ENCODE data around the gene ZG16.
"Not testable (repeated sequence)": the region's sequence is repeated elsewhere in the genome, so short reads cannot be mapped to it uniquely, and the experiment has no call there.

Gene ZG16

DNA sequence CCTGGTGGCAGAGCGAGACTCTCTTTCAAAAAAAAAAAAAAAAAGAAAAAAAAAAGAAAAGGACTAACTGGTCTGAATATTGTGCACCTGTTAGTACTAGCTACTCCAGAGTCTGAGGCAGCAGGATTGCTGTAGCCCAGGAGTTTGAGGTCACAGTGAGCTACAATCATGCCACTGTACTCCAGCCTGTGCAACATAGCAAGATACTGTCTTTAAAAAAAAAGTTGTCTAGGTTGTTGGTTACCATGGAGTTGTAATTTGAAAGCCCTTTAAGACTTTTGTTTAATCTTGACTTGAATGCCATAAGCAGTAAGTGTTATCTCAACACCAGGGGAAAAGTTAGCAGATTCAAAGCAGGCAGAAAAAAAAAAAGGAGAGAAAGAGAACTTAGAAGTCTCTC, 21.4 kb upstream of the ZG16 start:
- no peak for DNase-seq (ENCODE audit: low read depth)
- TF ChIP-seq CTCF (IDR thresholded peaks at IDR 0.05; ENCODE audit: insufficient read depth, low read depth, low read length, missing control alignments): no peak
- no peak overlapping the region for H3K4me3 ChIP-seq (ENCODE audit: low read depth, low read length)

GRCh38 chr16:29757086-29757485, 21.0 kb upstream of the ZG16 start:
- H3K4me3 ChIP-seq (ENCODE audit: low read depth, low read length); DNase-seq (ENCODE audit: low read depth): not testable (repeated sequence)

DNA sequence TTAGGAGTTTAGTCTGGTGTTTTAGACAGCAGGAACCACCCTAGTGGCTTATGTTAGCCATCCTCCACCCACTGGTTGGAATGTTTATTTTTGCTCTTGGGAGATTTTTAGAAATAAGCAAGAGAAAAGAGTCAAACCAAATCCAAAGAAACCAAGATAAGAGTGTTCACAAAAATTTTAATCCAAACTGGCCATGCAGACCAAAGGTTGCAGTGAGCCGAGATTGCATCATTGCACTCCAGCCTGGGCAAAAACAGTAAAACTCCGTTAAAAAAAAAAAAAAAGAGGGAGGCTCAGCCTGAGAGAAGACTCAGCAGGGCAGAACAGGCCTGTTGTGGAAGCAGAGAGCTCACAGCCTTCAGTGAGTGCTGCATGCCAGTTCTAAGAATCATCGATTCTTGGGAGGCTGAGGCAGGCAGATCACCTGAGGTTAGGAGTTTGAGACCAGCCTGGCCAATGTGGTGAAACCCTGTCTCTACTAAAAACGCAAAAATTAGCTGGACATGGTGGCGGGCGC, 20.0 kb upstream of the ZG16 start:
- no peak overlapping the region for H3K4me3 ChIP-seq (ENCODE audit: low read depth, low read length)
- no peak for TF ChIP-seq CTCF (IDR thresholded peaks at IDR 0.05; ENCODE audit: insufficient read depth, low read depth, low read length, missing control alignments)
- no peak for DNase-seq (ENCODE audit: low read depth)

DNA sequence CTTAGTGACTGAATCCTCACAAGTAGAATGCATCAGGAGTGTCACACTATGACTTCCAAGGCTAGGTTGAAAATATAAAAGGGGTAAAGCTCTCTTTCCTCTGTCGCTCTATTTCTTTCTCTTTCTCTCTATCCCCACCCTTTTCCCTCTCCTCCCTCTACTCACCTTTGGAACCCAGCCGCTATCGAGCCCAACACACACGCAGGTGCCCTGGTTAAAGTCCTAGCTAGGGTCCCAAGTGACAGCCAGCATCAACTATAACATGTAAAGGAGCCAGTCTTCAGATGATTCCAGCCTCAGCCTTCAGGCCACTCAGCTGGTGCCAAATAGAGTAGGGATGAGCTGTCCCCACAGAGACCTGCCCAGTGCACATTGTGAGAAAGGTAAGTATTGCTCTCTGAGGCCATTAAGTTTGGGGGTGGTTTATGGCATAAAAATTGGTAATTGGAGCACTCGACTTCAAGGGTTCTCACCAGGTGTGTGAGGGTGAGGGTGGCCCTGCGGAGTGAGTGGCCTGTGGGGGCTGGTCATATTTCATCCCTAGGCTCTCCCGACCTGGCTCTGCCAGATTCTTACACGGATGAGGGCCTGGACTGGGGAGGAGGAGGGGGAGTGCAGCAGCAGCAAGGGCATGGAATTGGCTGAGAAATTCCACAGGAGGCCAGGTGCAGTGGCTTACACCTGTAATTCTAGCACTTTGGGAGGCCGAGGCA, 17.3 kb upstream of the ZG16 start:
- DNase-seq (ENCODE audit: low read depth): no peak
- H3K4me3 ChIP-seq (ENCODE audit: low read depth, low read length): no peak overlapping the region
- no peak for TF ChIP-seq CTCF (IDR thresholded peaks at IDR 0.05; ENCODE audit: insufficient read depth, low read depth, low read length, missing control alignments)

- not testable (repeated sequence) for DNase-seq (ENCODE audit: low read depth); H3K4me3 ChIP-seq (ENCODE audit: low read depth, low read length)
These were observed 16.8 kb upstream of the ZG16 start for GRCh38 chr16:29761280-29761651.

- no peak for DNase-seq (ENCODE audit: low read depth)
- TF ChIP-seq CTCF (IDR thresholded peaks at IDR 0.05; ENCODE audit: insufficient read depth, low read depth, low read length, missing control alignments): no peak
- H3K4me3 ChIP-seq (ENCODE audit: low read depth, low read length): no peak overlapping the region
These were observed 16.2 kb upstream of the ZG16 start for GRCh38 chr16:29761882-29762281.

DNA sequence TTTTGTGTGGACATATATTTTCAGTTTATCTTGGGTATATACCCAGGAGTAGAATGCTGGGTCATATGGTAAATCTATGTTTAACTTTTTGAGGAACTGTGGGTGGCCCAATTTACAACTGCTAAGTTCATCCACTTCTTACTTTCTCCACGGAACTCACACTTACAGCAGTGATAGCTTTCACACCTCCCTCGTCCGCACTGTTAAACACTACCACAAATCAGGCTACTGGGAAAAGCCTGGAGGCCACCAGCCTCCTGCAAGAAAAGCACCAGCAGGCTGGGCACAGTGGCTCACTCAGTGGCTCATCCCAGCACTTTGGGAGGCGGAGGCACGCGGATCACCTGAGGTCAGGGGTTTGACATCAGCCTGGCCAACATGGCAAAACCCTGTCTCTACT, 14.7 kb upstream of the ZG16 start:
- DNase-seq (ENCODE audit: low read depth): no peak
- no peak overlapping the region for H3K4me3 ChIP-seq (ENCODE audit: low read depth, low read length)
- TF ChIP-seq CTCF (IDR thresholded peaks at IDR 0.05; ENCODE audit: insufficient read depth, low read depth, low read length, missing control alignments): no peak

Data from GM12865 (cell line).